Right atrium auricular region (tissue), 2 donors: ENCODE results near the gene CLTA. TPM values are rescaled to one million over a fixed set of nuclear protein-coding genes. Genes with fewer than 3 reads are reported as not detected.

ENCODE experiments used
- DNase-seq: peaks from one replicate; pipeline ENCODE4 v3.0.0-alpha.2; 2019; ENCODE audit warnings: low spot score
- H3K27ac ChIP-seq, 2 donors: fragments of 200-600 bp; sonication (generic); 1 replicate in 1 of 2; 2 replicates in 1 of 2; pipeline ENCODE4 v1.5.1; 2016 to 2019
- H3K27me3 ChIP-seq, 2 donors: fragments of 200-600 bp; sonication (generic); one replicate each; pipeline versions ENCODE4 v1.5.1 to v1.6.0; 2017 to 2019
- H3K36me3 ChIP-seq: fragments of 200-600 bp; sonication (generic); one replicate; pipeline ENCODE4 v1.5.1; 2016
- H3K4me1 ChIP-seq, 2 donors: fragments of 200-600 bp; sonication (generic); one replicate each; pipeline versions ENCODE4 v1.5.1 to v1.6.0; 2017 to 2019
- H3K4me3 ChIP-seq, 2 donors: fragments of 200-600 bp; sonication (generic); 1 replicate in 1 of 2; 2 replicates in 1 of 2; pipeline ENCODE4 v1.5.1; 2017 to 2019; ENCODE audit warnings: mild to moderate bottlenecking in 1 of 2, moderate library complexity in 1 of 2
- H3K9me3 ChIP-seq, 2 donors: fragments of 200-600 bp; sonication (generic); one replicate each; pipeline ENCODE4 v1.5.1; 2019
- total RNA-seq, 2 donors: library from RNA; depleted of rRNA; stranded (reverse); fragments of >200 nt; gene quantifications; one replicate each; pipeline ENCODE4 v1.1.0, GENCODE V29; 2016
- TF ChIP-seq, protein P1 (sequence below), 2 donors: fragments of 200-600 bp; sonication (generic); IDR thresholded peaks; one replicate each; pipeline ENCODE4 v1.5.1; 2019; ENCODE audit warnings: antibody characterized with exemption in 2 of 2

Gene CLTA
- total RNA-seq, 2 donors from 2014 or later = 67.2 to 87.7 TPM

DNA sequence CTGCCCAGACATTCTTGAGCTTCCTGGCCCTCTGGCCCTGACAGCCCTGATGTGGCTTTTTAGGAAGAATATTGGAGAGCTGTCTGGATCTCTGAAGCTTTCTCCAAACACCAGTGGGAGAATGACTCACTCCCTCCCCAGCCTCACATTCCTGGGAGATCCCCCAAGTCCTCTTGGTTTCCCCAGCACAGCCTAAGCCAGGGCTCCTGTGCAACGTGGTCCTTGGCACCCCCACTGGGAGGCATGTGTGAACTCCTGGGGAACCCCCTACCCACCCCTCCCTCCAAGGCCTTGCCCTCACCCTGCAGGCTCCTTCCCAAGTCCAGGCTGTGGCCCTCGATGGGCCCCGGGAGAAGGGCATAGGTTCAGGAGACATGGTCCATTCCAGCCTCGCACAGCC is 41.5 kb upstream of the CLTA start:
- Histone ChIP-seq H3K36me3 (no peaks in the 10 kb centered on the region), H3K27ac (peak overlapping the region; percentile 50 to 64), H3K4me1 (peaks cover 0 to 48% of the 10 kb centered on the region in 2 donors), H3K9me3 (no peaks in the 10 kb centered on the region), H3K4me3 (no peak overlapping the region), H3K27me3 (no peaks in the 10 kb centered on the region)
- DNase-seq = no peak
- TF ChIP-seq, protein P1, sequence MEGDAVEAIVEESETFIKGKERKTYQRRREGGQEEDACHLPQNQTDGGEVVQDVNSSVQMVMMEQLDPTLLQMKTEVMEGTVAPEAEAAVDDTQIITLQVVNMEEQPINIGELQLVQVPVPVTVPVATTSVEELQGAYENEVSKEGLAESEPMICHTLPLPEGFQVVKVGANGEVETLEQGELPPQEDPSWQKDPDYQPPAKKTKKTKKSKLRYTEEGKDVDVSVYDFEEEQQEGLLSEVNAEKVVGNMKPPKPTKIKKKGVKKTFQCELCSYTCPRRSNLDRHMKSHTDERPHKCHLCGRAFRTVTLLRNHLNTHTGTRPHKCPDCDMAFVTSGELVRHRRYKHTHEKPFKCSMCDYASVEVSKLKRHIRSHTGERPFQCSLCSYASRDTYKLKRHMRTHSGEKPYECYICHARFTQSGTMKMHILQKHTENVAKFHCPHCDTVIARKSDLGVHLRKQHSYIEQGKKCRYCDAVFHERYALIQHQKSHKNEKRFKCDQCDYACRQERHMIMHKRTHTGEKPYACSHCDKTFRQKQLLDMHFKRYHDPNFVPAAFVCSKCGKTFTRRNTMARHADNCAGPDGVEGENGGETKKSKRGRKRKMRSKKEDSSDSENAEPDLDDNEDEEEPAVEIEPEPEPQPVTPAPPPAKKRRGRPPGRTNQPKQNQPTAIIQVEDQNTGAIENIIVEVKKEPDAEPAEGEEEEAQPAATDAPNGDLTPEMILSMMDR (IDR thresholded peaks at IDR 0.05) = no peak

DNA sequence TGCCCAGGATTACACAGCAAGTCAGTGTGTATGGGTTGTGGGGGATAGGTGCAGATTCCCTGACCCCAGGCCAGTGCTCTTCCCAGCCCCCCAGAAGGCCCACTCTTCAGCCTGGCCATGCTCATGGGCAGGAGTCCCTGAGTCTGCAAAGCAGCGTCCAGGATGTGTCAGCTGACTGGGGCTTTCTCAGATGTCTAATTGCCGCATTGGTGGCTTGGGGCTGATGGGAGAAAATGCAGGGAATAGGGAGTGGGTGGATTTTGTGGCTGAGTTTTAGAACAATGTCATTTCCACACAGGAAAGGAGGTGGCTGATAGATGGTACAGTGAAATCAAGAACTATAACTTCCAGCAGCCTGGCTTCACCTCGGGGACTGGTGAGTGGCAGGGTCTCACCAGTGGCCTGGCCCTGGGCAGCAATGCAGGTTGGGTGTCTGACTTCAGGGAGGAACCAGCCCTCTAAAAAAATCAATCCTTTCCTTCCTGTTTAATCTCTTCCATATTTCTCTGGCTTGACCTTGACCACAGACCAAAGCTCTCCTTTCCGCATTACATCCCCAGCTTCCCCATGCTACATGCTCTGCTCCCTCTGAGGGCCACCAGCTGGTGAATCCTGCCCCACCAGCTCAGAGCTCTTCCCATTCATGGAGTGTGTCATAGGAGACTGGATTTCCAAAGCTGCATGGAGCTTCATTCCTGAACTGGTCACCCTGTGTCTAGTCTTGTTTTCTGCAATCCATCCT is 40.0 kb upstream of the CLTA start:
- Histone ChIP-seq H3K4me3 (no peak overlapping the region), H3K9me3 (no peaks in the 10 kb centered on the region), H3K36me3 (no peaks in the 10 kb centered on the region), H3K4me1 (peaks cover 0 to 59% of the 10 kb centered on the region in 2 donors), H3K27me3 (no peaks in the 10 kb centered on the region), H3K27ac (peak overlapping the region; percentile 32 to 49)
- DNase-seq = no peak
- TF ChIP-seq, protein P1 (IDR thresholded peaks at IDR 0.05) = no peak

DNA sequence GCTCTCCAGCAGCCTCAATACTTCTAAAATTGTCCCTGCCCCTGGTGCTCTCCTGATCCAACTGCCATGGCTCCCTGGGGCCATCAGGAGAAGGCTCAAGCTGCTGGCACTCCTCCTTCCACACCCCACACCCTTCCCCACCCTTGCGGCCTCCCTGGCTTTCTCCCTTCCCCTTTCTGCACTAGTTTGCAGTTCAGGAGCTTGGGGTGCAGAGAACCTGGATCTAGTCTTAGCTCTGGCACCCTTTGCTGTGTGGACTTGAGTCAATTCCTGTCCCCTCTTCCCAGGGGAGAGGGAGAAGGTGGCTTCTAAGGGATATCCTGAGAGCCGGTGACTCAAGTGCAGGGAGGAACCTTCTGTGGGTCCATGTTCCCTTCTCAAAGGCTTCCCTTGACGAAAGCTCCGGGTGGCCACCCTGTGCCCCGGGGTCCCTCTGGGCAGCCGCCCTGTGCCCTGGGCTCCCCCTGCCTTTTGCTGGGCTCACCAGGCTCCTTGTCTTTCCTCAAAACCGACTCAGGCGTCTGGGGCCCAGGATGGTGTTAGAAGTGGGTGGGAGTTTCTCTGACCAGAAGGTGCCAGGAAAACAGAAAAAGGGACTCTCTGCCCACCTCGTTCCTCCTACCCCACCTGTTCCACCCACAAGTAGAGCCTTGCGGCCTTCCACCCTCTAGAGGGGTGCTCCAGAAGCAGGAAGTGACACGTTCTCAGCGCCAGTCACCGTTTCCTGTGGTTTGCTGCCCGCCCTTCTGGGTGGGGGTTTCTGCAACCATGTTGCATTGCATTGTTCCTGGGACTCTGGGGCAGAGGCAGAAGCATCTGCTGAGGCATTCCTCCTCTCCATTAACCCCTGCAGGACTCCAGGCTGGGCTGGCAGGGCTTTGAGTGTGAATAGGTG is 39.2 kb upstream of the CLTA start:
- Histone ChIP-seq H3K27ac (peak overlapping the region; percentile 32 to 49), H3K4me1 (peaks cover 0 to 59% of the 10 kb centered on the region in 2 donors)

DNA sequence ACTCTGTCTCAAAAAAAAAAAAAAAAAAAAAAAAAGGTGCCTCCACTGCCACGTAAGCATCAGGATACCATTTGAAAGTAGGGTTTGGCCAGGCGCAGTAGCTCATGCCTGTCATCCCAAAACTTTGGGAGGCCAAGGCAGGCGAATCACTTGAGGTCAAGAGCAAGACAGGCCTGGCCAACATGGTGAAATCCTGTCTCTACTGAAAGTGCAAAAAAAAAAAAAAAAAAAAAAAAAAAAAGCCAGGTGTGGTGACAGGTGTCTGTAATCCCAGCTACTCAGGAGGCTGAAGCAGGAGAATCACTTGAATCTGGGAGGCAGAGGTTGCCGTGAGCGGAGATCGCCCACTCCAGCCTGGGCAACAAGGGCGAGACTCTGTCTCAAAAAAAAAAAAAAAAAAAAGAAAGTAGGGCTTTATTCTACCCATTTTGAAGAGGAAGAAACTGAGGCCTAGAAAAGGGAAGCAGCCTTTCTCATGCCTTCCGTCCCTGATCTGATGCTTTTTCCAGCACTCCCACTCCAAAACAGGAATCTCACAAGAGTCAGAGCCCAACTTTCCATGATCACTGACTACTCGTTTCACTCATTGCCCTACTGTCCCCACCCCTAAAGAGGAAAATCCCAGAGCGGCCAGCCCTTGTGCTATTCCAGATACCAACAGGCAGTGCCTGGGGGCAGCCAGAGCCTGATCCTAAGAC is 37.8 kb upstream of the CLTA start:
- no peak for DNase-seq
- Histone ChIP-seq H3K36me3 (peaks cover 5% of the 10 kb centered on the region), H3K9me3 (no peaks in the 10 kb centered on the region), H3K27me3 (no peaks in the 10 kb centered on the region), H3K27ac (peak overlapping the region; percentile 66 to 81), H3K4me3 (no peak overlapping the region), H3K4me1 (peaks cover 0 to 59% of the 10 kb centered on the region in 2 donors)
- TF ChIP-seq, protein P1 (IDR thresholded peaks at IDR 0.05) = no peak

More for the DNA sequence above, 39.2 kb upstream of the CLTA start:
- Histone ChIP-seq H3K27me3 (no peaks in the 10 kb centered on the region), H3K4me3 (no peak overlapping the region), H3K9me3 (no peaks in the 10 kb centered on the region), H3K36me3 (peaks cover 3% of the 10 kb centered on the region)
- DNase-seq = no peak
- TF ChIP-seq, protein P1 (IDR thresholded peaks at IDR 0.05) = no peak

DNA sequence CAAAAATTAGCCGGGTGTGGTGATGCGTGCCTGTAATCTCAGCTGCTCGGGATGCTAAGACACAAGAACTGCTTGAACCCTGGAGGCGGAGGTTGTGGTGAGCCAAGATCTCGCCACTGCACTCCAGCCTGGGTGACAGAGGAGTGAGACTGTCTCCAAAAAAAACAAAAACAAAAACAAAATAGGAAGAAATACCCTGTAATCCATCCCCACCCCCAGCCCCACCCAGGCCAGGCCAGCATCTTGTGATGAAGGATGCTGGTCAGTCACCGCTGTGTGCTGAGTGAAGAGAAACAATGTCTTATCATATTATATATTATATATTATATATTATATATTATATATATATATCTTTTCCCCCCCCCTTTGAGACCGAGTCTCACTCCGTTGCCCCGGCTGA is 37.0 kb upstream of the CLTA start:
- Histone ChIP-seq H3K4me1 (peaks cover 0 to 58% of the 10 kb centered on the region in 2 donors), H3K36me3 (peaks cover 5% of the 10 kb centered on the region), H3K9me3 (no peaks in the 10 kb centered on the region), H3K27ac (peak overlapping the region; percentile 66 to 81), H3K4me3 (no peak overlapping the region), H3K27me3 (no peaks in the 10 kb centered on the region)
- TF ChIP-seq, protein P1 (IDR thresholded peaks at IDR 0.05) = no peak
- DNase-seq = no peak
